ENCODE measurements around the gene FREM1. TPM values are rescaled to one million over a fixed set of nuclear protein-coding genes. Genes with fewer than 3 reads are reported as not detected.

The FREM1 gene
- polyA plus RNA-seq, 1 of the 3 experiments (the other 2 are of a cell fraction): 0.26 TPM

DNA sequence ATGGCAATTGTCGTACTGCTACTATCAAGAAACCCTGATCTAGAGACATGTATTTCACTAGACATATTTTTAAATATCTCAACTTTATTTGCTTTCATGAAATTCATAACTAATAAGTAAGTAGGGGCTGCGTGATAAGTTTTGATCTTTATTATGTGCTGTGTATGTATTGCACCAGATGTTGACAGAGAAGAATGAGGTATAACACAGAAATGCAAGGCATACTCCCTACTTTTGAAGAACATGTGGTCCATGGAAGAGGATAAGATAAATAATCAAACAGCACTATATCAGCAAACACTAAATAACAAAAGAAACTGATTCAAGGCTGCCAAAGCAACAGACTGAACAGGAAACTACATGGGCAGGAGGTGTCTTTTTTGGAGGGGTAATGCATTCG lies 60.9 kb downstream of the FREM1 start:
- no peak overlapping the region for H3K4me3 ChIP-seq (ENCODE audit: low read depth in 2 of 2, low read length in 1 of 2)
- H3K9me2 ChIP-seq: no peaks in the 10 kb centered on the region
- no peak overlapping the region for H3K9ac ChIP-seq
- TF ChIP-seq, protein P1, sequence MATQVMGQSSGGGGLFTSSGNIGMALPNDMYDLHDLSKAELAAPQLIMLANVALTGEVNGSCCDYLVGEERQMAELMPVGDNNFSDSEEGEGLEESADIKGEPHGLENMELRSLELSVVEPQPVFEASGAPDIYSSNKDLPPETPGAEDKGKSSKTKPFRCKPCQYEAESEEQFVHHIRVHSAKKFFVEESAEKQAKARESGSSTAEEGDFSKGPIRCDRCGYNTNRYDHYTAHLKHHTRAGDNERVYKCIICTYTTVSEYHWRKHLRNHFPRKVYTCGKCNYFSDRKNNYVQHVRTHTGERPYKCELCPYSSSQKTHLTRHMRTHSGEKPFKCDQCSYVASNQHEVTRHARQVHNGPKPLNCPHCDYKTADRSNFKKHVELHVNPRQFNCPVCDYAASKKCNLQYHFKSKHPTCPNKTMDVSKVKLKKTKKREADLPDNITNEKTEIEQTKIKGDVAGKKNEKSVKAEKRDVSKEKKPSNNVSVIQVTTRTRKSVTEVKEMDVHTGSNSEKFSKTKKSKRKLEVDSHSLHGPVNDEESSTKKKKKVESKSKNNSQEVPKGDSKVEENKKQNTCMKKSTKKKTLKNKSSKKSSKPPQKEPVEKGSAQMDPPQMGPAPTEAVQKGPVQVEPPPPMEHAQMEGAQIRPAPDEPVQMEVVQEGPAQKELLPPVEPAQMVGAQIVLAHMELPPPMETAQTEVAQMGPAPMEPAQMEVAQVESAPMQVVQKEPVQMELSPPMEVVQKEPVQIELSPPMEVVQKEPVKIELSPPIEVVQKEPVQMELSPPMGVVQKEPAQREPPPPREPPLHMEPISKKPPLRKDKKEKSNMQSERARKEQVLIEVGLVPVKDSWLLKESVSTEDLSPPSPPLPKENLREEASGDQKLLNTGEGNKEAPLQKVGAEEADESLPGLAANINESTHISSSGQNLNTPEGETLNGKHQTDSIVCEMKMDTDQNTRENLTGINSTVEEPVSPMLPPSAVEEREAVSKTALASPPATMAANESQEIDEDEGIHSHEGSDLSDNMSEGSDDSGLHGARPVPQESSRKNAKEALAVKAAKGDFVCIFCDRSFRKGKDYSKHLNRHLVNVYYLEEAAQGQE (IDR thresholded peaks at IDR 0.05; ENCODE audit: low read depth, low read length): no peak
- TF ChIP-seq, protein P2, sequence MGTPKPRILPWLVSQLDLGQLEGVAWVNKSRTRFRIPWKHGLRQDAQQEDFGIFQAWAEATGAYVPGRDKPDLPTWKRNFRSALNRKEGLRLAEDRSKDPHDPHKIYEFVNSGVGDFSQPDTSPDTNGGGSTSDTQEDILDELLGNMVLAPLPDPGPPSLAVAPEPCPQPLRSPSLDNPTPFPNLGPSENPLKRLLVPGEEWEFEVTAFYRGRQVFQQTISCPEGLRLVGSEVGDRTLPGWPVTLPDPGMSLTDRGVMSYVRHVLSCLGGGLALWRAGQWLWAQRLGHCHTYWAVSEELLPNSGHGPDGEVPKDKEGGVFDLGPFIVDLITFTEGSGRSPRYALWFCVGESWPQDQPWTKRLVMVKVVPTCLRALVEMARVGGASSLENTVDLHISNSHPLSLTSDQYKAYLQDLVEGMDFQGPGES (IDR thresholded peaks at IDR 0.05; ENCODE audit: low read depth, low read length): no peak
- TF ChIP-seq JUND (IDR thresholded peaks at IDR 0.05) (no peak), GATA2 (CRISPR knock-in tag; IDR thresholded peaks at IDR 0.05) (no peak), CHD2 (IDR thresholded peaks at IDR 0.05; ENCODE audit: low read length, partially characterized antibody) (no peak), GABPA (IDR thresholded peaks at IDR 0.05; ENCODE audit: low read depth) (no peak), RAD21 (IDR thresholded peaks at IDR 0.05; ENCODE audit: low read length) (no peak), RFX5 (IDR thresholded peaks at IDR 0.05; ENCODE audit: low read length) (no peak), FOXJ3 (CRISPR knock-in tag; IDR thresholded peaks at IDR 0.05) (no peak)
- TF ChIP-seq, protein P3, sequence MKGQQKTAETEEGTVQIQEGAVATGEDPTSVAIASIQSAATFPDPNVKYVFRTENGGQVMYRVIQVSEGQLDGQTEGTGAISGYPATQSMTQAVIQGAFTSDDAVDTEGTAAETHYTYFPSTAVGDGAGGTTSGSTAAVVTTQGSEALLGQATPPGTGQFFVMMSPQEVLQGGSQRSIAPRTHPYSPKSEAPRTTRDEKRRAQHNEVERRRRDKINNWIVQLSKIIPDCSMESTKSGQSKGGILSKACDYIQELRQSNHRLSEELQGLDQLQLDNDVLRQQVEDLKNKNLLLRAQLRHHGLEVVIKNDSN (IDR thresholded peaks at IDR 0.05; ENCODE audit: borderline replicate concordance, low read depth): no peak
- TF ChIP-seq, protein P4, sequence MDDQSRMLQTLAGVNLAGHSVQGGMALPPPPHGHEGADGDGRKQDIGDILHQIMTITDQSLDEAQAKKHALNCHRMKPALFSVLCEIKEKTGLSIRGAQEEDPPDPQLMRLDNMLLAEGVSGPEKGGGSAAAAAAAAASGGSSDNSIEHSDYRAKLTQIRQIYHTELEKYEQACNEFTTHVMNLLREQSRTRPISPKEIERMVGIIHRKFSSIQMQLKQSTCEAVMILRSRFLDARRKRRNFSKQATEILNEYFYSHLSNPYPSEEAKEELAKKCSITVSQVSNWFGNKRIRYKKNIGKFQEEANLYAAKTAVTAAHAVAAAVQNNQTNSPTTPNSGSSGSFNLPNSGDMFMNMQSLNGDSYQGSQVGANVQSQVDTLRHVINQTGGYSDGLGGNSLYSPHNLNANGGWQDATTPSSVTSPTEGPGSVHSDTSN (IDR thresholded peaks at IDR 0.05): no peak
- POLR2A ChIA-PET: no interaction called here
- DNase-seq: no peak
- H3K79me2 ChIP-seq (ENCODE audit: insufficient read depth): no peaks in the 10 kb centered on the region
- H2AFZ ChIP-seq (ENCODE audit: low read depth): no peak overlapping the region
- CTCF ChIA-PET: no interaction called here
- H3K9me3 ChIP-seq: no peaks in the 10 kb centered on the region
- H3K4me2 ChIP-seq: no peak overlapping the region
- no peaks in the 10 kb centered on the region for H3K36me3 ChIP-seq (replicated peaks in 1 of 2; ENCODE audit: control insufficient read depth in 1 of 2, insufficient read depth in 2 of 2, low read length in 1 of 2)
- H4K20me1 ChIP-seq (ENCODE audit: insufficient read depth): no peaks in the 10 kb centered on the region
- H3K27ac ChIP-seq (ENCODE audit: low read depth in 2 of 2, low read length in 1 of 2): no peak overlapping the region; a peak in 1 of 4 replicates
- 55% methylated on average over 3 of the region's 3 CpGs for WGBS (ENCODE audit: low lambda C conversion rate)
- no peaks in the 10 kb centered on the region for H3F3A ChIP-seq (replicated peaks; ENCODE audit: insufficient read depth)
- 0 out of 2 replicates have a peak, but pooled peaks cover 8% of the 10 kb centered on the region for H3K27me3 ChIP-seq (ENCODE audit: insufficient read depth)
- H3K4me1 ChIP-seq (ENCODE audit: control insufficient read depth in 1 of 2, insufficient read depth in 2 of 2, low read depth in 1 of 2, low read length in 1 of 2): peaks cover 0 to 9% of the 10 kb centered on the region in 2 experiments; a peak in 1 of 4 replicates
